Sigmoid colon (tissue), 4 donors: ENCODE measurements around the gene C12orf75.

Source experiments
- CTCF ChIP-seq, 4 experiments: fragments of 450-650 bp in 3 of 4; fragments of 200-600 bp in 1 of 4; IDR thresholded peaks; one replicate each; pipeline ENCODE4 v1.5.1; 2016 to 2019; ENCODE audit warnings: antibody characterized with exemption in 4 of 4, mild to moderate bottlenecking in 3 of 4, moderate library complexity in 2 of 4
- EP300 ChIP-seq, 4 donors: sonication (generic); formaldehyde crosslinking; IDR thresholded peaks; one replicate each; pipeline ENCODE4 v1.6.1; 2017; ENCODE audit warnings: antibody characterized with exemption in 4 of 4
- POLR2A ChIP-seq, 2 donors: fragments of 450-650 bp; IDR thresholded peaks; one replicate each; pipeline ENCODE4 v1.6.1; 2016; ENCODE audit warnings: antibody characterized with exemption in 2 of 2, mild to moderate bottlenecking in 2 of 2, moderate library complexity in 2 of 2
- POLR2AphosphoS5 ChIP-seq, 4 donors: sonication (generic); formaldehyde crosslinking; IDR thresholded peaks; one replicate each; pipeline ENCODE4 v1.6.1; 2017; ENCODE audit warnings: antibody characterized with exemption in 4 of 4

- TF ChIP-seq CTCF (IDR thresholded peaks at IDR 0.05) (no peak), POLR2A (IDR thresholded peaks at IDR 0.05) (no peak), EP300 (IDR thresholded peaks at IDR 0.05) (no peak), POLR2AphosphoS5 (IDR thresholded peaks at IDR 0.05) (no peak)
These were observed 37.7 kb downstream of the C12orf75 start for GRCh38 chr12:105368047-105368646.
